Common myeloid progenitor, CD34-positive (primary cell): ENCODE data around the gene WFDC1. TPM values are rescaled to one million over a fixed set of nuclear protein-coding genes. Genes with fewer than 3 reads are reported as not detected.

Experiments
- CTCF ChIA-PET: fragments of 350-600 bp; sonication (Branson Sonifier 250); formaldehyde crosslinking; loops from one replicate; lab custom pipeline; 2021; ENCODE audit warnings: antibody characterized with exemption; lab: Charles Lee
- POLR2A ChIA-PET: fragments of 350-600 bp; sonication (Branson Sonifier 250); formaldehyde crosslinking; loops from one replicate; lab custom pipeline; 2021; ENCODE audit warnings: antibody characterized with exemption; lab: Charles Lee
- DNase-seq, 3 donors: peaks; one replicate each; pipeline versions ENCODE4 v3.0.0 to v3.0.0-alpha.2; 2013
- H3K27ac ChIP-seq, 2 experiments: 1 replicate in 1 of 2; 2 replicates in 1 of 2; pipeline ENCODE4 v1.7.0; 2013; ENCODE audit warnings: inconsistent platforms in 2 of 2, low read length in 2 of 2, mild to moderate bottlenecking in 2 of 2, low read depth in 1 of 2, moderate library complexity in 1 of 2; ENCODE audit not compliant: severe bottlenecking in 2 of 2, insufficient read depth in 1 of 2, poor library complexity in 1 of 2
- H3K27me3 ChIP-seq, 5 experiments: replicated peaks in 2 of 5; 1 replicate in 3 of 5; 2 replicates in 2 of 5; pipeline versions ENCODE4 v1.6.1 to v1.7.0; 2013; ENCODE audit warnings: low read length in 4 of 5, mild to moderate bottlenecking in 2 of 5, moderate library complexity in 2 of 5, inconsistent platforms in 1 of 5; ENCODE audit not compliant: insufficient read depth in 5 of 5, control insufficient read depth in 4 of 5
- H3K36me3 ChIP-seq, 4 experiments: 1 replicate in 2 of 4; 2 replicates in 2 of 4; pipeline versions ENCODE4 v1.6.1 to v1.7.0; 2013; ENCODE audit warnings: low read length in 3 of 4, control low read depth in 1 of 4, mild to moderate bottlenecking in 1 of 4; ENCODE audit not compliant: control insufficient read depth in 4 of 4, insufficient read depth in 4 of 4
- H3K4me1 ChIP-seq, 4 experiments: 1 replicate in 3 of 4; 2 replicates in 1 of 4; pipeline versions ENCODE4 v1.6.1 to v1.7.1; 2013; ENCODE audit warnings: low read length in 3 of 4, mild to moderate bottlenecking in 3 of 4, control low read depth in 1 of 4, inconsistent platforms in 1 of 4, moderate library complexity in 1 of 4; ENCODE audit not compliant: control insufficient read depth in 4 of 4, insufficient read depth in 4 of 4; ENCODE audit errors: control extremely low read depth in 1 of 4
- H3K4me3 ChIP-seq, 7 experiments: 1 replicate in 4 of 7; 2 replicates in 3 of 7; pipeline versions ENCODE4 v1.5.1 to v1.7.0; 2013; ENCODE audit warnings: mild to moderate bottlenecking in 7 of 7, low read length in 6 of 7, moderate library complexity in 6 of 7, inconsistent platforms in 2 of 7, low read depth in 2 of 7, control low read depth in 1 of 7; ENCODE audit not compliant: insufficient read depth in 4 of 7, control insufficient read depth in 1 of 7; ENCODE audit errors: extremely low read depth in 1 of 7
- H3K9me3 ChIP-seq, 5 experiments: 1 replicate in 4 of 5; 2 replicates in 1 of 5; pipeline versions ENCODE4 v1.6.1 to v1.7.1; 2013; ENCODE audit warnings: low read length in 4 of 5, mild to moderate bottlenecking in 2 of 5, inconsistent platforms in 1 of 5, low read depth in 1 of 5, moderate library complexity in 1 of 5; ENCODE audit not compliant: control insufficient read depth in 4 of 5, insufficient read depth in 2 of 5; ENCODE audit errors: control extremely low read depth in 1 of 5
- WGBS: methylation state at CpG from one replicate; pipeline ENCODE4 v1.1.5; 2013; ENCODE audit not compliant: insufficient coverage; 5-methylcytosine and 5-hydroxymethylcytosine counted together
- polyA plus RNA-seq: library from polyadenylated mRNA; unstranded; fragments of 120-200 nt; gene quantifications from one replicate; pipeline ENCODE4 v1.2.1, GENCODE V29; 2013

The WFDC1 gene, protein sequence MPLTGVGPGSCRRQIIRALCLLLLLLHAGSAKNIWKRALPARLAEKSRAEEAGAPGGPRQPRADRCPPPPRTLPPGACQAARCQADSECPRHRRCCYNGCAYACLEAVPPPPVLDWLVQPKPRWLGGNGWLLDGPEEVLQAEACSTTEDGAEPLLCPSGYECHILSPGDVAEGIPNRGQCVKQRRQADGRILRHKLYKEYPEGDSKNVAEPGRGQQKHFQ
- 1.2 TPM for polyA plus RNA-seq

DNA sequence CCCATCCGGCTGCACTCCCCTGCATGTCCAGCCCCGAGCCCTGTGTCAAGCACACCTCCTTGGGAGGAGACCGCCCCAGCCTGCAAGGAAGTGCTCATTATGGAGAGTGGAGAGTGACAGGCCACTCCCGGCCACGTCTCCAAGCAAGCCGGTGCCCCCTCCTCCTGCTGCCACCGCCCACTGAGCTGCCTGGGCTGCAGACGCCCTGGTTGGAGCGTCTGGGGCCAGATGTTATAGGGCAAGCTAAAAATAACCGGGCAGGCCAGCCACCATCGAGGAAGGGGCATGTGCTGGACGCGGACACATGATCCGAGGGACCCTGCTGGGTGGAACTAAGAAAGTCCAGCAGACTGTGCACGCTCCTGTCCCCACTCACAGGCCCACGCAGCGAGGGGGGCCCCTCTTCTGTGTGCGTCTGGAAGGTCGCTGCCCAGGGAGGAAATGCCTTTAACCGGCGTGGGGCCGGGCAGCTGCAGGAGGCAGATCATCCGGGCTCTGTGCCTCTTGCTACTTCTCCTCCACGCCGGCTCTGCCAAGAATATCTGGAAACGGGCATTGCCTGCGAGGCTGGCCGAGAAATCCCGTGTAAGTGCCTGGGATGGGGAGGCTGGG, at the start of gene WFDC1:
TSS of gene WFDC1 (plus strand) at position 348 of the 612 bp plus-strand sequence. CDS start at position 442, 94 bp downstream.
- peak within 1 kb of the TSS in 6 of 7 experiments; percentile 25 to 76 (median 58) for H3K4me3 ChIP-seq
- H3K27me3 ChIP-seq: no peaks in the 10 kb centered on the region
- no peaks in the 10 kb centered on the region for H3K9me3 ChIP-seq
- H3K27ac ChIP-seq: no peak within 1 kb of the TSS
- ChIA-PET CTCF (interaction anchor here (1.1 kb wide), 1 partner anchor 13 kb away, joined by 4 read pairs; no protein-coding TSS in a partner anchor), POLR2A (interaction anchor here (0.6 kb wide), 1 partner anchor 216 kb away, joined by 3 read pairs; no protein-coding TSS in a partner anchor)
- peaks cover 5 to 33% (median 28%) of the 10 kb centered on the region in 4 experiments for H3K4me1 ChIP-seq
- DNase-seq: peak in 2 of 3 donors; percentile 46 to 68
- H3K36me3 ChIP-seq: no peaks in the 10 kb centered on the region
- 0% methylated on average over 29 of the region's 29 CpGs for WGBS

DNA sequence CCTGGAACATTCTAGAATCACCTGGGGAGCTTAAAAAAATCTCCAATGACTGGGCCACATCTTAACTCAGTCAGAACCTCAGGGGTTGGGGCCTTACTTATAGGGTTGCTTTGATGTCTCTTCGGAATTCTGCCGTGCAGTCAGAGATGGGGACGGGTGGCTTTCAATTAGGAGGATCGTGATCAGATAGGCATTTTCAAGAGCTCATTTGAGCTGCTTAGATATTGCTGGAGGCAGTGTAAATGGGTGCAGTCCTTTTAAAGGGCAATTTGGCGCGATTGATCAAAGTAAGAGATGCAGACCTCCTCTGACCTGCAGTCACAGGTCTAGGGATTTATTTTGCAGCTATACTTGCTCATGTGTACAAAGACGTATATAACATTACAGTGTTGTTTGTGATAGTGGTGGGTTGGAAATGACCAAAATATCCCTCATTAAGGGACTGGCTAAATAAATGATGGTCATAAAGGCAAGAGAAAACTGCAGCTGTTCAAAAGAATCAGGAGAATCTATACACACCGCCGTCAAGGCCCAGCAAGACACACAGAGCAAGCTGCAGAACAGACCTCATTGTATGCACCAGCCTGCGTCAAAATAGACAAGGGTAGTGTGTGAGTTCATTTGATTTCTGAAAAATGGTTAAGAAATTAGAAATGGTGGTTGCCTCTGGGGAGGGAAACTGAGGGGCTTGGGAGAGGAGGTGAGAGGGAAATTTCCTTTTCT, 48.6 kb upstream of the WFDC1 start:
- Histone ChIP-seq H3K36me3 (no peaks in the 10 kb centered on the region), H3K27me3 (peaks cover 0 to 9% (median 9%) of the 10 kb centered on the region in 5 experiments), H3K4me3 (no peak overlapping the region), H3K4me1 (no peaks in the 10 kb centered on the region), H3K9me3 (no peaks in the 10 kb centered on the region), H3K27ac (no peak overlapping the region)
- CTCF ChIA-PET: interaction anchor here (0.9 kb wide), 2 partner anchors 9 to 28 kb away, joined by 3 read pairs; no protein-coding TSS in a partner anchor
- DNase-seq: no peak
- POLR2A ChIA-PET: no interaction called here
- 93% methylated on average over 9 of the region's 10 CpGs for WGBS

DNA sequence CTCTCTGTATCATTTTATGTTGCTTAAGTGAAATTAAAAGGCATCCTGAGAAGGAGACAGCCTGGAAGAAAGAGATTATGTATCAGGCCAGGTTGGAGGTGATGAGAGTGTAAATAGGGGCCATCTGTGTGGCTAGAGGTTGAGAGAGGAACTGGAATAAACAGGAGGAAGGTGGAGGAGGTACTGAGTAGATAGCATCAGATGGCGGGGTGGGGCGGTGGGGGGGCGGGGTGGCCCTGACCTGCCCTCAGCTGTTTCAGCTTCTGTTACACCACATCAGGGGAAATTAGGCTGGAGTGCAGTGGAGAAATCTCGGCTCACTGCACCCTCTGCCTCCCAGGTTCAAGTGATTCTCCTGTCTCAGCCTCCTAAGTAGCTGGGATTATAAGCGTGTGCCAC, 48.0 kb upstream of the WFDC1 start:
- ChIA-PET CTCF (interaction anchor here (0.9 kb wide), 1 partner anchor 28 kb away, joined by 3 read pairs; no protein-coding TSS in a partner anchor), POLR2A (no interaction called here)
- 64% methylated on average over 3 of the region's 5 CpGs for WGBS
- H3K27ac ChIP-seq: no peak overlapping the region
- no peak for DNase-seq
- H3K9me3 ChIP-seq: no peaks in the 10 kb centered on the region
- no peaks in the 10 kb centered on the region for H3K4me1 ChIP-seq
- no peaks in the 10 kb centered on the region for H3K36me3 ChIP-seq
- H3K4me3 ChIP-seq: no peak overlapping the region
- peaks cover 0 to 10% (median 9%) of the 10 kb centered on the region in 5 experiments for H3K27me3 ChIP-seq

DNA sequence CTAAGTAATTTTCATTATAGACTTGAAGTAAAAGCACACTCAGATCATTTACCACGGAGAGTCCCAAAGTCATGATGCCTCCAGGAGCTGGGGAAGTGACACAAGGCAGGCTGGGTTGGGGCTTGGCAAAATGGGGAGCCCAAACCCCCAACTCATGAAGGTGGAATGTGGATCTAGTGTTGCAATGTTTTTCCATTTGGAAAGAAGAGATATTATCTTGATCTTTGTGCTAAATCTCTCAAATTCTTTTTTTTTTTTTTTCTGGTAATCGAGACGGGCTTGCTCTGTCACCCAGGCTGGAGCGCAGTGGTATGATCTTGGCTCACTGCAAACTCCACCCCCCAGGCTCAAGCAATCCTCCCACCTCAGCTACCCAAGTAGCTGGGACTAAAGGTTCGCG, 47.3 kb upstream of the WFDC1 start:
- Histone ChIP-seq H3K36me3 (no peaks in the 10 kb centered on the region), H3K9me3 (no peaks in the 10 kb centered on the region), H3K27ac (no peak overlapping the region), H3K4me3 (no peak overlapping the region), H3K27me3 (peaks cover 0 to 11% (median 9%) of the 10 kb centered on the region in 5 experiments), H3K4me1 (no peaks in the 10 kb centered on the region)
- POLR2A ChIA-PET: no interaction called here
- DNase-seq: no peak
- WGBS: 100% methylated on average over 2 of the region's 6 CpGs
- CTCF ChIA-PET: no interaction called here

DNA sequence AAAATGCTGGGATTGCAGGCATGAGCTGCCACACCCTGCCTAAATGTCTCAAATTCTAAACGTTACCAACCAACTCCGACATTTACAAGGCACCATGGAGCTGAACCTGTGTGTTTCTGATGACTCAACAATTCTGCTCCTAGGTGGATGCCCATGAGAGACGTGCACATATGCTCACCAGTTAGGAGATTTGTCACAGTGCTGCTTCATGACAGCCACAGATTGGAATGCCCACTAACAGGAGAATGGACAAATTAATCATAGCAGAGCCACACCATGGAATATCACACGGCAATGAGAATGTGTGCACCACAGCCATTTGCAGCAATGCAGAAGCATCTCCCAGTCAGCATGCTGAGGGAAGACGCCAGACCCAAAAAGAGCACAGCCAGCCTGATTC, 46.8 kb upstream of the WFDC1 start:
- ChIA-PET POLR2A (no interaction called here), CTCF (no interaction called here)
- Histone ChIP-seq H3K27ac (no peak overlapping the region), H3K4me1 (no peaks in the 10 kb centered on the region), H3K27me3 (peaks cover 0 to 15% (median 4%) of the 10 kb centered on the region in 5 experiments), H3K36me3 (no peaks in the 10 kb centered on the region), H3K4me3 (no peak overlapping the region), H3K9me3 (no peaks in the 10 kb centered on the region)
- WGBS: 100% methylated on average over 5 of the region's 5 CpGs
- DNase-seq: no peak

DNA sequence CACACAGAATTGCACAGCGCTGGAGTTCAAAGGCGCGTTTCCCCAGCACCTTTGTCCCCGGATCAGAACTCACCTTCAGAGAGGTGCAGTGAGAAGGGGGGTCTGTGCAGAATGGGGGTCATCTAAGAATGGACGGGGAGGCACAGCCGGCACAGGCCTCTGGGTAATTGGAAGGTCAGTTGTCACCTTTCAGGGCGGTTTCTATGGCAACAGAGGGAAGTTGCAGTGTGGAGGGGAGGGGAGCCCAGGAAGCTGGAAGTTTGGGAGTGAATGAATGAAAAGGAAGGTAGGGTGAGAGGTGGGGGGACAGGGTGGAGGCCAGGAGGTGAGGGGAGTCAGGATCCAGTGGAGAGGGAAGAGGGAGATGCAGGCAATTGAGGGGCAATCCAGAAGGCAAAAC, 42.5 kb upstream of the WFDC1 start:
- Histone ChIP-seq H3K4me1 (no peaks in the 10 kb centered on the region), H3K27me3 (peaks cover 0 to 21% (median 9%) of the 10 kb centered on the region in 5 experiments), H3K36me3 (no peaks in the 10 kb centered on the region), H3K27ac (no peak overlapping the region), H3K9me3 (peaks cover 0 to 6% (median 0%) of the 10 kb centered on the region in 5 experiments), H3K4me3 (no peak overlapping the region)
- no peak for DNase-seq
- WGBS: 61% methylated on average over 6 of the region's 7 CpGs
- CTCF ChIA-PET: no interaction called here
- POLR2A ChIA-PET: no interaction called here
